HepG2 (cell line): ENCODE data around the gene RNU4-1. TPM values are rescaled to one million over a fixed set of nuclear protein-coding genes. Genes with fewer than 3 reads are reported as not detected.

Experiments used
- GTF2F1 ChIP-seq: fragments of 150-350 bp; IDR thresholded peaks from 2 replicates; pipeline ENCODE4 v1.6.1; 2014; ENCODE audit warnings: low read length
- HNRNPLL ChIP-seq: fragments of 200-400 bp; formaldehyde crosslinking; IDR thresholded peaks from 2 replicates; pipeline ENCODE4 v1.6.1; 2017; ENCODE audit warnings: mild to moderate bottlenecking, low read depth, low read length; ENCODE audit not compliant: poor library complexity, severe bottlenecking
- MXD4 ChIP-seq: IDR thresholded peaks from 2 replicates; pipeline ENCODE4 v1.6.1; 2016; ENCODE audit warnings: mild to moderate bottlenecking, missing biosample characterization, missing genetic modification reagents
- NR2F1 ChIP-seq, 2 experiments: fragments of 450-650 bp in 1 of 2; formaldehyde crosslinking in 1 of 2; IDR thresholded peaks; 2 replicates each; pipeline versions ENCODE4 v1.5.0 to v1.6.1; 2016 to 2020; ENCODE audit warnings: mild to moderate bottlenecking in 1 of 2, missing compliant biosample characterization in 1 of 2, missing genetic modification reagents in 1 of 2, moderate library complexity in 1 of 2
- PHF8 ChIP-seq: sonication (generic); formaldehyde crosslinking; IDR thresholded peaks from 2 replicates; pipeline ENCODE4 v1.5.0; 2020; ENCODE audit warnings: missing genetic modification reagents
- RBM39 ChIP-seq: fragments of 200-400 bp; formaldehyde crosslinking; IDR thresholded peaks from one replicate; pipeline ENCODE4 v1.6.1; 2018; ENCODE audit warnings: antibody characterized with exemption, mild to moderate bottlenecking, low read depth, low read length; ENCODE audit not compliant: poor library complexity, severe bottlenecking
- RCOR2 ChIP-seq: IDR thresholded peaks from 2 replicates; pipeline ENCODE4 v1.6.1; 2016; ENCODE audit warnings: missing biosample characterization, missing genetic modification reagents
- RNF2 ChIP-seq: fragments of 450-650 bp; conservative IDR thresholded peaks from 2 replicates; pipeline ENCODE4 v1.6.1; 2016; ENCODE audit warnings: low read depth
- SMAD9 ChIP-seq: sonication (generic); formaldehyde crosslinking; IDR thresholded peaks from 2 replicates; pipeline ENCODE4 v1.5.1; 2020; ENCODE audit warnings: mild to moderate bottlenecking, missing genetic modification reagents
- SRSF4 ChIP-seq: fragments of 200-400 bp; formaldehyde crosslinking; IDR thresholded peaks from one replicate; pipeline ENCODE4 v1.6.1; 2018; ENCODE audit warnings: mild to moderate bottlenecking, low read depth, low read length, moderate library complexity; ENCODE audit not compliant: poor library complexity, severe bottlenecking
- TCF7 ChIP-seq: sonication (generic); IDR thresholded peaks from 2 replicates; pipeline ENCODE4 v1.6.1; 2016; ENCODE audit warnings: antibody characterized with exemption, low read depth
- ZBTB42 ChIP-seq: sonication (generic); formaldehyde crosslinking; IDR thresholded peaks from 2 replicates; pipeline ENCODE4 v1.5.0; 2020; ENCODE audit warnings: mild to moderate bottlenecking, missing genetic modification reagents
- ZFY ChIP-seq: sonication (generic); formaldehyde crosslinking; IDR thresholded peaks from 2 replicates; pipeline ENCODE4 v1.4.0; 2020; ENCODE audit warnings: missing genetic modification reagents
- ZNF296 ChIP-seq: sonication (generic); formaldehyde crosslinking; conservative IDR thresholded peaks from 2 replicates; pipeline ENCODE4 v1.5.0; 2020; ENCODE audit warnings: mild to moderate bottlenecking, missing genetic modification reagents
- ZNF414 ChIP-seq: sonication (generic); formaldehyde crosslinking; IDR thresholded peaks from 2 replicates; pipeline ENCODE4 v1.5.0; 2020; ENCODE audit warnings: missing genetic modification reagents
- ZNF530 ChIP-seq: sonication (generic); formaldehyde crosslinking; IDR thresholded peaks from 2 replicates; pipeline ENCODE4 v1.5.0; 2020; ENCODE audit warnings: low read depth, mild to moderate bottlenecking, missing genetic modification reagents
- ZNF543 ChIP-seq: sonication (generic); formaldehyde crosslinking; IDR thresholded peaks from 2 replicates; pipeline ENCODE4 v1.4.0; 2020; ENCODE audit warnings: mild to moderate bottlenecking, missing genetic modification reagents
- ZNF563 ChIP-seq: sonication (generic); formaldehyde crosslinking; IDR thresholded peaks from 2 replicates; pipeline ENCODE4 v1.8.0; 2022; ENCODE audit warnings: mild to moderate bottlenecking, moderate library complexity, missing genetic modification reagents
- ZNF598 ChIP-seq: sonication (generic); formaldehyde crosslinking; IDR thresholded peaks from 2 replicates; pipeline ENCODE4 v1.5.1; 2020; ENCODE audit warnings: mild to moderate bottlenecking, missing genetic modification reagents, borderline replicate concordance
- ZNF775 ChIP-seq: sonication (generic); formaldehyde crosslinking; IDR thresholded peaks from 2 replicates; pipeline ENCODE4 v1.4.0; 2020; ENCODE audit warnings: missing genetic modification reagents, mild to moderate bottlenecking, moderate library complexity, borderline replicate concordance
- ZNF841 ChIP-seq: sonication (generic); formaldehyde crosslinking; IDR thresholded peaks from 2 replicates; pipeline ENCODE4 v1.8.1; 2023; ENCODE audit warnings: missing genetic modification reagents, borderline replicate concordance
- ZXDC ChIP-seq: sonication (generic); formaldehyde crosslinking; IDR thresholded peaks from 2 replicates; pipeline ENCODE4 v1.5.0; 2020; ENCODE audit warnings: mild to moderate bottlenecking, missing genetic modification reagents
- polyA plus RNA-seq, 8 experiments: library from polyadenylated mRNA; depleted of rRNA in 3 of 8; stranded (reverse) in 7 of 8; unstranded in 1 of 8; fragments of >200 nt; fragmentation: Illumina TruSeq in 4 of 8; extraction: Trizol in 4 of 8; gene quantifications; 2 replicates each; pipeline versions ENCODE4 v1.2.1 to v1.2.3, GENCODE V29; 2011 to 2016; ENCODE audit warnings: low read depth in 4 of 8, missing spikeins in 1 of 8, mixed read lengths in 1 of 8; ENCODE audit not compliant: insufficient read depth in 1 of 8
- total RNA-seq, 5 experiments: library from RNA; depleted of rRNA; stranded (reverse); fragments of >200 nt; fragmentation: Illumina TruSeq; extraction: Trizol; gene quantifications; 2 replicates each; pipeline ENCODE4 v1.2.3, GENCODE V29; 2016; ENCODE audit warnings: low read depth in 1 of 5
- TF ChIP-seq, protein P1 (sequence below): sonication (generic); formaldehyde crosslinking; conservative IDR thresholded peaks from 2 replicates; pipeline ENCODE4 v1.4.0; 2020; ENCODE audit warnings: missing genetic modification reagents
- TF ChIP-seq, protein P2 (sequence below): sonication (generic); formaldehyde crosslinking; IDR thresholded peaks from 2 replicates; pipeline ENCODE4 v1.4.0; 2020; ENCODE audit warnings: missing genetic modification reagents

RNU4-1 gene
- total and polyA plus RNA-seq, 2 of the 13 experiments (the other 11 are each of a cell fraction or from before 2014, with no cell fraction given), result 7,407 TPM; not detected in 1

GRCh38 chr12:120292661-120293531 is at the start of gene RNU4-1 (continued):
- no peak for TF ChIP-seq ZXDC
- TF ChIP-seq NR2F1 (CRISPR knock-in tag; IDR thresholded peaks at IDR 0.05), result no peak
- TF ChIP-seq, protein P1, sequence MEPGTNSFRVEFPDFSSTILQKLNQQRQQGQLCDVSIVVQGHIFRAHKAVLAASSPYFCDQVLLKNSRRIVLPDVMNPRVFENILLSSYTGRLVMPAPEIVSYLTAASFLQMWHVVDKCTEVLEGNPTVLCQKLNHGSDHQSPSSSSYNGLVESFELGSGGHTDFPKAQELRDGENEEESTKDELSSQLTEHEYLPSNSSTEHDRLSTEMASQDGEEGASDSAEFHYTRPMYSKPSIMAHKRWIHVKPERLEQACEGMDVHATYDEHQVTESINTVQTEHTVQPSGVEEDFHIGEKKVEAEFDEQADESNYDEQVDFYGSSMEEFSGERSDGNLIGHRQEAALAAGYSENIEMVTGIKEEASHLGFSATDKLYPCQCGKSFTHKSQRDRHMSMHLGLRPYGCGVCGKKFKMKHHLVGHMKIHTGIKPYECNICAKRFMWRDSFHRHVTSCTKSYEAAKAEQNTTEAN, result 0 out of 2 replicates have a peak, but pooled peaks have one; percentile 58
- TF ChIP-seq ZNF775 (CRISPR knock-in tag), result peak; percentile 72; the same call in 1 of the 2 replicates
- TF ChIP-seq ZNF598 (CRISPR knock-in tag), result no peak
- TF ChIP-seq MXD4 (CRISPR knock-in tag), result no peak; the same call in 1 of the 2 replicates
- no peak for TF ChIP-seq RNF2
- no peak for TF ChIP-seq ZNF296 (CRISPR knock-in tag)
- TF ChIP-seq PHF8 (CRISPR knock-in tag), result peak; percentile 69; the same call in 1 of the 2 replicates
- no peak for TF ChIP-seq ZNF414 (CRISPR knock-in tag)
- 0 out of 2 replicates have a peak, but pooled peaks have one; percentile 73 for TF ChIP-seq ZNF841 (CRISPR knock-in tag)
- TF ChIP-seq TCF7, result no peak
- TF ChIP-seq ZFY (CRISPR knock-in tag), result no peak
- TF ChIP-seq HNRNPLL, result no peak
- TF ChIP-seq, protein P2, sequence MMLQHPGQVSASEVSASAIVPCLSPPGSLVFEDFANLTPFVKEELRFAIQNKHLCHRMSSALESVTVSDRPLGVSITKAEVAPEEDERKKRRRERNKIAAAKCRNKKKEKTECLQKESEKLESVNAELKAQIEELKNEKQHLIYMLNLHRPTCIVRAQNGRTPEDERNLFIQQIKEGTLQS (CRISPR knock-in tag), result no peak; the same call in 1 of the 2 replicates
- TF ChIP-seq GTF2F1, result peak; percentile 99
- TF ChIP-seq SMAD9 (CRISPR knock-in tag), result no peak
- no peak for TF ChIP-seq ZBTB42 (CRISPR knock-in tag)
- no peak for TF ChIP-seq SRSF4
- no peak for TF ChIP-seq RBM39
- TF ChIP-seq ZNF530 (CRISPR knock-in tag), result no peak
- TF ChIP-seq ZNF543 (CRISPR knock-in tag), result no peak
- no peak; the same call in 1 of the 2 replicates for TF ChIP-seq RCOR2 (CRISPR knock-in tag)
- TF ChIP-seq ZNF563 (CRISPR knock-in tag), result no peak
